DOHH2 (cell line): ENCODE data around the gene PRSS38.

Experiments used
- H3F3A ChIP-seq: fragments of 200-600 bp; sonication (generic), shearing (Covaris generic); 2 replicates; pipeline ENCODE4 v1.6.0; 2016; ENCODE audit warnings: antibody characterized with exemption, mild to moderate bottlenecking; ENCODE audit not compliant: control insufficient read depth, insufficient read depth
- H3K27ac ChIP-seq: fragments of 200-600 bp; sonication (generic); 2 replicates; pipeline ENCODE4 v1.5.1; 2014; ENCODE audit warnings: low read depth, mild to moderate bottlenecking, low read length, moderate library complexity
- H3K27me3 ChIP-seq: fragments of 200-600 bp; sonication (generic); 2 replicates; pipeline ENCODE4 v1.6.1; 2014; ENCODE audit warnings: mild to moderate bottlenecking, low read length, mixed read lengths; ENCODE audit not compliant: control insufficient read depth
- H3K36me3 ChIP-seq: fragments of 200-600 bp; sonication (generic); 2 replicates; pipeline ENCODE4 v1.6.1; 2014; ENCODE audit warnings: mild to moderate bottlenecking, low read length, moderate library complexity, mixed read lengths; ENCODE audit not compliant: control insufficient read depth
- H3K4me1 ChIP-seq: fragments of 200-600 bp; sonication (generic); 2 replicates; pipeline ENCODE4 v1.6.1; 2014; ENCODE audit warnings: mild to moderate bottlenecking, low read length, mixed read lengths; ENCODE audit not compliant: control insufficient read depth
- H3K4me2 ChIP-seq: fragments of 200-600 bp; sonication (generic); 2 replicates; pipeline ENCODE4 v1.6.0; 2014; ENCODE audit warnings: mild to moderate bottlenecking, low read length, moderate library complexity
- H3K4me3 ChIP-seq: fragments of 200-600 bp; sonication (generic); 2 replicates; pipeline ENCODE4 v1.5.1; 2014; ENCODE audit warnings: mild to moderate bottlenecking, low read length, mixed read lengths
- H3K79me2 ChIP-seq: fragments of 200-600 bp; sonication (generic); 2 replicates; pipeline ENCODE4 v1.6.1; 2014; ENCODE audit warnings: mild to moderate bottlenecking, low read length, mixed read lengths; ENCODE audit not compliant: control insufficient read depth
- H3K9me2 ChIP-seq: fragments of 200-600 bp; sonication (generic); replicated peaks from 2 replicates; pipeline ENCODE4 v1.6.1; 2014; ENCODE audit warnings: mild to moderate bottlenecking, low read length, mixed read lengths; ENCODE audit not compliant: control insufficient read depth
- H3K9me3 ChIP-seq: fragments of 200-600 bp; sonication (generic); 2 replicates; pipeline ENCODE4 v1.6.1; 2014; ENCODE audit warnings: antibody characterized with exemption, low read length, mixed read lengths; ENCODE audit not compliant: control insufficient read depth, insufficient read depth
- H4K20me1 ChIP-seq: fragments of 200-600 bp; sonication (generic); 2 replicates; pipeline ENCODE4 v1.6.0; 2014; ENCODE audit warnings: low read depth, mild to moderate bottlenecking, antibody characterized with exemption, low read length, moderate library complexity; ENCODE audit not compliant: control insufficient read depth, insufficient read depth
- EZH2phosphoT487 ChIP-seq: fragments of 200-600 bp; sonication (generic); IDR thresholded peaks from 2 replicates; pipeline ENCODE4 v1.6.1; 2017; ENCODE audit warnings: borderline replicate concordance, mild to moderate bottlenecking, antibody characterized with exemption, low read length, moderate library complexity, mixed read lengths
- TF ChIP-seq, protein P1 (sequence below): fragments of 200-600 bp; sonication (generic); IDR thresholded peaks from one replicate; pipeline ENCODE4 v1.5.1; 2014; ENCODE audit warnings: antibody characterized with exemption, mild to moderate bottlenecking, low read depth, low read length; ENCODE audit not compliant: poor library complexity, severe bottlenecking

PRSS38 gene

DNA sequence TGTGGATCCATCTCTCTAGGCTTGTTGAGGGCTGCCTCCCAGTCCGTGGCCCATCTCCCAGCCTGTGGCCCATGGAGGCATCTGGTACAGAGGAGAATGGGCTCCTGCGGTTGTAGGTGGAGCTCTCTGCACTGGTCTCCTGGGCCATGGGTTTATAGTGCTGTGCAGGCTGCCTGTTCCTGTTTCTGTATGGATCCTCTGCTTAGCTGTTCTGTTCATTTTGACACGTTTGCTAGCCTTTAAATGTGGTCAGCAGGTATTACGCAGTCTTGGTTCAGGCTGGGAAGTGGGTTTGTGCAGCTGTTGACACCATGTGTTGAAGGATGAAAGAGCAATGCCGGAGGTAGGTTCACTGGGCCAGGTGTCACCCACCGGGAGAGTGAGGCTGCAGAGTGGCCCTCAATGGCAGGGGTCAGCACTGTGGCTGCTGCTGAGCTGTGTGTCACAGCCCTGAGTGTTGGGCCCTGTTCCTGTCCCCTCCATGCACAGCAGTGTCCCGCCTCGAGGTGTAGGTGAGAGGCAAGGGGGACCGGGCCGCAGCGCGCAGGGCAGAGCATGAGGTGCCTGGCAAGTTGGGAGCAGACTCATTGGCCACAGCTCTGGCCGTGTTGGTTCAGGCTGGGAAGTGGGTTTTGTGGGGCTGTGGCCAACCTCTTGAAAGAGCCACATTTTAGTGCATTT, 41.3 kb upstream of the PRSS38 start:
- Histone ChIP-seq H4K20me1 (no peaks in the 10 kb centered on the region), H3K9me3 (no peaks in the 10 kb centered on the region), H3K4me1 (no peaks in the 10 kb centered on the region), H3K4me2 (no peak overlapping the region), H3K4me3 (no peak overlapping the region), H3K9me2 (no peaks in the 10 kb centered on the region), H3K36me3 (no peaks in the 10 kb centered on the region), H3F3A (no peaks in the 10 kb centered on the region), H3K79me2 (no peaks in the 10 kb centered on the region), H3K27me3 (no peaks in the 10 kb centered on the region), H3K27ac (no peak overlapping the region)
- TF ChIP-seq, protein P1, sequence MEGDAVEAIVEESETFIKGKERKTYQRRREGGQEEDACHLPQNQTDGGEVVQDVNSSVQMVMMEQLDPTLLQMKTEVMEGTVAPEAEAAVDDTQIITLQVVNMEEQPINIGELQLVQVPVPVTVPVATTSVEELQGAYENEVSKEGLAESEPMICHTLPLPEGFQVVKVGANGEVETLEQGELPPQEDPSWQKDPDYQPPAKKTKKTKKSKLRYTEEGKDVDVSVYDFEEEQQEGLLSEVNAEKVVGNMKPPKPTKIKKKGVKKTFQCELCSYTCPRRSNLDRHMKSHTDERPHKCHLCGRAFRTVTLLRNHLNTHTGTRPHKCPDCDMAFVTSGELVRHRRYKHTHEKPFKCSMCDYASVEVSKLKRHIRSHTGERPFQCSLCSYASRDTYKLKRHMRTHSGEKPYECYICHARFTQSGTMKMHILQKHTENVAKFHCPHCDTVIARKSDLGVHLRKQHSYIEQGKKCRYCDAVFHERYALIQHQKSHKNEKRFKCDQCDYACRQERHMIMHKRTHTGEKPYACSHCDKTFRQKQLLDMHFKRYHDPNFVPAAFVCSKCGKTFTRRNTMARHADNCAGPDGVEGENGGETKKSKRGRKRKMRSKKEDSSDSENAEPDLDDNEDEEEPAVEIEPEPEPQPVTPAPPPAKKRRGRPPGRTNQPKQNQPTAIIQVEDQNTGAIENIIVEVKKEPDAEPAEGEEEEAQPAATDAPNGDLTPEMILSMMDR, result no peak

GRCh38 chr1:227774821-227775661, 40.4 kb upstream of the PRSS38 start:
- Histone ChIP-seq H3K9me2 (no peaks in the 10 kb centered on the region), H3K4me3 (no peak overlapping the region), H3K27me3 (no peaks in the 10 kb centered on the region), H3K4me2 (no peak overlapping the region), H3K9me3 (no peaks in the 10 kb centered on the region), H3K27ac (no peak overlapping the region), H4K20me1 (no peaks in the 10 kb centered on the region), H3K36me3 (no peaks in the 10 kb centered on the region), H3F3A (no peaks in the 10 kb centered on the region), H3K79me2 (no peaks in the 10 kb centered on the region), H3K4me1 (no peaks in the 10 kb centered on the region)
- no peak for TF ChIP-seq EZH2phosphoT487
- TF ChIP-seq, protein P1, result no peak

DNA sequence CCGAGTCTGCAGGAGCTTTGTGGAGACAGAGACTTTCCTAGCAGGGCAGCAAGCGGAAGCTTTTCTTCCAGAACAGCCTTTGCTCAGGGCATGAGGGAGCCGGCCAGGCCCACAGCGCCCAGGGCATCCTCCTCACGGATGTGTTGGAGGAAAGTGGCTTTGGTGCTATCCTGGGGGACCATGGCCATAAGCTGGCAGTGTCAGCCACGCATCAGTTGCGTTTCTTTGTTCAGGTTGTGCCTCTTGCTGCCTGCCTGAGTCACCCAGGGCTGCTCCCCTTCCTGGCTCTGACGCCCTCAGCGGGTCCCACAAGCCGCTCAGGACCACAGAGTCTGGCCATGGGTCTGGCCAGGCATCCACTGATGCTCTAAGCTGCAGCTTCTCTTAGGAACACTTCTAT, 39.6 kb upstream of the PRSS38 start:
- Histone ChIP-seq H3K27ac (no peak overlapping the region), H3K79me2 (no peaks in the 10 kb centered on the region), H3K4me3 (no peak overlapping the region), H3K36me3 (no peaks in the 10 kb centered on the region), H3K9me2 (no peaks in the 10 kb centered on the region), H3K4me1 (no peaks in the 10 kb centered on the region), H3K4me2 (no peak overlapping the region), H3F3A (no peaks in the 10 kb centered on the region), H3K27me3 (no peaks in the 10 kb centered on the region), H4K20me1 (no peaks in the 10 kb centered on the region), H3K9me3 (no peaks in the 10 kb centered on the region)
- TF ChIP-seq EZH2phosphoT487, result no peak
- TF ChIP-seq, protein P1, result no peak
